RWPE2 (cell line): ENCODE measurements around the gene CAPZA1.

ENCODE experiments used
- ATAC-seq: fragments of 200-7000 bp; cut with Tn5 transposase; 3 replicates; pipeline ENCODE4 v1.9.1; 2021; ENCODE audit warnings: low read depth
- DNase-seq: peaks from one replicate; pipeline ENCODE4 v3.0.0-alpha.2; 2020; ENCODE audit warnings: low spot score
- H3K27ac ChIP-seq: fragments of 450-650 bp; 2 replicates; pipeline ENCODE4 v1.5.1; 2017; ENCODE audit warnings: mild to moderate bottlenecking; ENCODE audit not compliant: poor library complexity, severe bottlenecking
- H3K27me3 ChIP-seq: fragments of 250-450 bp; sonication (Bioruptor Pico); 2 replicates; pipeline ENCODE4 v1.5.1; 2021; ENCODE audit warnings: mild to moderate bottlenecking, moderate library complexity; ENCODE audit not compliant: insufficient read depth, poor library complexity, severe bottlenecking
- H3K36me3 ChIP-seq: fragments of 250-450 bp; sonication (Bioruptor Pico); 2 replicates; pipeline ENCODE4 v1.5.1; 2020; ENCODE audit warnings: low read depth, mild to moderate bottlenecking, moderate library complexity
- H3K4me1 ChIP-seq: fragments of 250-450 bp; sonication (Bioruptor Pico); 2 replicates; pipeline ENCODE4 v1.5.1; 2021; ENCODE audit warnings: mild to moderate bottlenecking, moderate library complexity; ENCODE audit not compliant: insufficient read depth, poor library complexity, severe bottlenecking
- H3K4me3 ChIP-seq: fragments of 250-450 bp; sonication (Bioruptor Pico); 2 replicates; pipeline ENCODE4 v1.5.1; 2021; ENCODE audit warnings: mild to moderate bottlenecking, moderate library complexity; ENCODE audit not compliant: severe bottlenecking
- H3K9me3 ChIP-seq: fragments of 250-450 bp; sonication (Bioruptor Pico); 2 replicates; pipeline ENCODE4 v1.5.1; 2021; ENCODE audit warnings: mild to moderate bottlenecking, moderate library complexity; ENCODE audit not compliant: severe bottlenecking
- TF ChIP-seq, protein P1 (sequence below): fragments of 450-650 bp; IDR thresholded peaks from one replicate; pipeline ENCODE4 v1.5.1; 2017; ENCODE audit warnings: mild to moderate bottlenecking, moderate library complexity; ENCODE audit not compliant: poor library complexity, severe bottlenecking

The CAPZA1 gene

DNA sequence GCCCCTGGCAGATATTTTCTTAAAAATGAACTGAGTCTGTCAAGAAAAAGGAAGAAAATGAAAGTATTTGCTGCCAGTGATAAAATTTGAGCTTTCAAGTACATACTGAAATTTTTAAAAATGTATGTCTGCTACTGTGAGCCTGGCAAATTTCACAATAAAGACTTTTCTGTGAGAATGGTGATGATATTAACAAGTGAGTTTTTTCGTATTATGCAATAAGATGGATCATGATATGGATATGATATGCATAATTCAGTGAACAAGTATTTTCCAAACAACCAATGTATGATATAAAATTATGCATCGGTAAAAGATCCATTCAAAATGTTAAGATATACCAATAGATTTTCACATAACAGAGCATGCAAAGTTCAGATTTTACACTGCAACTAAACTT lies 16.6 kb upstream of the CAPZA1 start:
- Histone ChIP-seq H3K4me3 (no peak overlapping the region), H3K27ac (no peak overlapping the region), H3K27me3 (no peaks in the 10 kb centered on the region), H3K9me3 (no peaks in the 10 kb centered on the region), H3K36me3 (peaks cover 48% of the 10 kb centered on the region), H3K4me1 (peaks cover 13% of the 10 kb centered on the region)
- DNase-seq, result no peak
- no peak for ATAC-seq
- TF ChIP-seq, protein P1, sequence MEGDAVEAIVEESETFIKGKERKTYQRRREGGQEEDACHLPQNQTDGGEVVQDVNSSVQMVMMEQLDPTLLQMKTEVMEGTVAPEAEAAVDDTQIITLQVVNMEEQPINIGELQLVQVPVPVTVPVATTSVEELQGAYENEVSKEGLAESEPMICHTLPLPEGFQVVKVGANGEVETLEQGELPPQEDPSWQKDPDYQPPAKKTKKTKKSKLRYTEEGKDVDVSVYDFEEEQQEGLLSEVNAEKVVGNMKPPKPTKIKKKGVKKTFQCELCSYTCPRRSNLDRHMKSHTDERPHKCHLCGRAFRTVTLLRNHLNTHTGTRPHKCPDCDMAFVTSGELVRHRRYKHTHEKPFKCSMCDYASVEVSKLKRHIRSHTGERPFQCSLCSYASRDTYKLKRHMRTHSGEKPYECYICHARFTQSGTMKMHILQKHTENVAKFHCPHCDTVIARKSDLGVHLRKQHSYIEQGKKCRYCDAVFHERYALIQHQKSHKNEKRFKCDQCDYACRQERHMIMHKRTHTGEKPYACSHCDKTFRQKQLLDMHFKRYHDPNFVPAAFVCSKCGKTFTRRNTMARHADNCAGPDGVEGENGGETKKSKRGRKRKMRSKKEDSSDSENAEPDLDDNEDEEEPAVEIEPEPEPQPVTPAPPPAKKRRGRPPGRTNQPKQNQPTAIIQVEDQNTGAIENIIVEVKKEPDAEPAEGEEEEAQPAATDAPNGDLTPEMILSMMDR, result no peak

DNA sequence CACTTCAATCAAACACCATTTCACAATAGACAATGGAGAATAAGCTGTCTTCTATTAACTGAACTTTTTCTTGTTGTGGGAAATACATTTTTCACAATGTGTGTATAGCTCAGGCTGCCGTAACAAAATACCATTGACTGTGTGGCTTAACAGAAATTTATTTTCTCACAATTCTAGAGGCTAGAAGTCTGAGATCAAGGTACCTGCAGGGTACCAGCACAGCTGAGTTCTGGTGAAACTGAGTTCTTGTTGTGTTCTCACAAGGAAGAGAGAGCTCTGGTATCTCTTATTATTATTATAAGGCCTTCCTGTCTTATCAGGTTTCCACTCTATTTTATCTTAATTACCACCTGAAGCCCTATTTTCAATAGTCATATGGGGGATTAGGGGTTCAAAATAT lies 16.1 kb upstream of the CAPZA1 start:
- ATAC-seq, result no peak
- Histone ChIP-seq H3K4me3 (no peak overlapping the region), H3K4me1 (peaks cover 13% of the 10 kb centered on the region), H3K27me3 (no peaks in the 10 kb centered on the region), H3K27ac (no peak overlapping the region), H3K36me3 (peaks cover 51% of the 10 kb centered on the region), H3K9me3 (no peaks in the 10 kb centered on the region)
- DNase-seq, result no peak
- TF ChIP-seq, protein P1, result no peak

DNA sequence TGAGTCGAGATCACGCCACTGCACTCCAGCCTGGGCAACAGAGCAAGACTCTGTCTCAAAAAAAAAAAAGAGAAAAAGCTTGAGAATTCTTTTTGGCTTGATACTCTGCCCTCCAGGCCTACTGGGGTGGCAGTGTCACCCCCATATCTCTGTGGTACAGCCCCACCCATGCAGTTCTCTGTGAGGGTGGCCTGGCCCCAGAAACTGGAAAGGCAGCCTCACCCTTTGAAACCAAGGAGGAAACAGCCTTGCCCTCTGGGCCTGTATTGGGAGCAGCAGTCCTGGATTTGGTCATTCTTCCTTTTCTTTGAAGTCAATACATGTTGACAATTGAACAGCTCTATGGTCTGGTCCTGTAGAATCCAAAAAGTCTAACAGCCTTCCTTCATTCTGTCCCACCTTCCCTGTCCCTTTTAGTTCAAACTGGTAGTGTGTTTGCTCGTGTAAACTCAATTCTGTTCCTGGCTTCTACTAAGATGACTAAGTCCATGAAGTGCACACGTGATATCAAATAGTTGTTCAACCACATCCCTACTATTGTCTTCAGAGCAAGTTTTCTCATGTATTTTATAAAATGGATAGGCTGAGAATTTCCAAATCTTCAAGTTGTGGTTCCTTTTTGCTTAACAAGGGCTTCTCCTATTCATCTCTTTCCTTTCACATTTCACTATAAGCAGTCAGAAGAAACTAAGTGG lies 13.9 kb upstream of the CAPZA1 start:
- ATAC-seq (peak; percentile 91), DNase-seq (no peak)
- TF ChIP-seq, protein P1, result no peak
- H3K27ac ChIP-seq, result peak overlapping the region; percentile 73
- no peaks in the 10 kb centered on the region for H3K9me3 ChIP-seq
- no peaks in the 10 kb centered on the region for H3K27me3 ChIP-seq
- H3K4me1 ChIP-seq, result peaks cover 13% of the 10 kb centered on the region
- peaks cover 62% of the 10 kb centered on the region for H3K36me3 ChIP-seq
- H3K4me3 ChIP-seq, result no peak overlapping the region

DNA sequence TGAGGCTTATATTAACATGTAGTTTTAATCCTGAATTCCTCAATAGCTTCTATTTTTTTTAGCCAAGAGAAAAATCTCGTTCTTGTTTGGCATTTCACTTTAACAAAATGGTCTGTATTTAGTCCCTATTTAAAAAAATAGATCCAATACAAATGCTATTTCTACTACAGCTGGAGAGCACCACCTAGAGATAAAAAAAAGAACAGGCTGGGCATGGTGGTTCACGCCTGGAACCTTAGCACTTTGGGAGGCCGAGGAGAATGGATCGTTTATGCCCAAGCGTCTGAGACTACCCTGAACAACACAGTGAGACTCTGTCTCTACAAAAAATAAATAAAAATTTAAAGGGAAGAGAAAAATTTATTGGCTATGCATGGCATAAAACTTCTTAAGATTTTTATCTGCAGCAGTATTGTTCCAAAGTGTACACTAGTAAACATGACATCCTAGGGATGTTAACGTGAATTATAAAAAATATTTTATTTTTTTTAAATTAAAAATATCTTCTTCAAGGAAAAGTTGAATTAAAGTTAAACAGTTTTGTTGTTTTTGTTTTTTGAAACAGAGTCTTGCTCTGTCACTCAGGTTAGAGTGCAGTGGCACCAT lies 5.1 kb upstream of the CAPZA1 start:
- TF ChIP-seq, protein P1, result peak; percentile 76
- Histone ChIP-seq H3K4me3 (no peak overlapping the region), H3K4me1 (peaks cover 3% of the 10 kb centered on the region), H3K36me3 (peaks cover 74% of the 10 kb centered on the region), H3K9me3 (no peaks in the 10 kb centered on the region), H3K27ac (no peak overlapping the region), H3K27me3 (no peaks in the 10 kb centered on the region)
- DNase-seq (no peak), ATAC-seq (no peak)
